ENCODE measurements around the gene CA9.

DNA sequence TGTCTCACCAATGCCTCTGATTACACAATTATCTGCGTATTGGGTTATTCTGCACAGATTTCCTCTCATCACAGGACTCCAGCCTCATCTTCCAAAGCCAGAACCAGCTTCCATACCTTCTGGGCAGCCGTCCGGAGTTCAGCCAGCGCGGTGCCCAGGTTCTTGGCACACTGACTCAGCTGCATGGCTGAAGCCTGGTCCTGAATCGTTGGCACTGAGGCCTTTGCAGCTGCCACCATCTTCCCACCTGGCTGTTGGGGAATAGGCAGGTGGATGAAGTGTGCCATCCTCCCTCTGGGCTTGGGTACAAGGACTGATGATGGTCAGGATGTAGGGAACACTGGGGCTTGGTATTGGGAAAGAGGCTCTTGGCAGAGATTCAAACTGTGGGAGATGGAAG is 40.4 kb downstream of the CA9 start:
- TF ChIP-seq GATA2 (IDR thresholded peaks at IDR 0.05; ENCODE audit: low read depth, low read length) (no peak), GATA3 (IDR thresholded peaks at IDR 0.05; ENCODE audit: low read depth, low read length) (no peak)
